Stimulated activated memory B cell treated with anti-CD40 and anti-IgM and Interleukin-4, amounts not matched to agents 10 μg/mL and 1 μg/mL and 100 μg/mL, for 72 hours (primary cell): Measurements from ENCODE around the gene TMC5.

Experiments
- ATAC-seq: fragments of 150-1000 bp; cut with Tn5 transposase; 2 replicates; pipeline ENCODE4 v1.10.0; 2021
- H3K27ac Mint-ChIP-seq: one replicate; pipeline ENCODE4 v1.8.0; 2022; ENCODE audit warnings: mild to moderate bottlenecking, mixed read lengths
- H3K27me3 Mint-ChIP-seq: one replicate; pipeline ENCODE4 v1.8.0; 2022; ENCODE audit warnings: mixed read lengths
- H3K36me3 Mint-ChIP-seq: one replicate; pipeline ENCODE4 v1.8.0; 2022; ENCODE audit warnings: mixed read lengths
- H3K4me1 Mint-ChIP-seq: one replicate; pipeline ENCODE4 v1.8.0; 2022; ENCODE audit warnings: mixed read lengths
- H3K4me3 Mint-ChIP-seq: one replicate; pipeline ENCODE4 v1.8.0; 2022; ENCODE audit warnings: mild to moderate bottlenecking, moderate library complexity, mixed read lengths
- H3K9me3 Mint-ChIP-seq: one replicate; pipeline ENCODE4 v1.8.0; 2022; ENCODE audit warnings: mixed read lengths

TMC5 gene

GRCh38 chr16:19502395-19503131 lies 84.9 kb downstream of the TMC5 start:
- no peaks in the 10 kb centered on the region for H3K9me3 Mint-ChIP-seq
- no peak overlapping the region for H3K4me3 Mint-ChIP-seq
- H3K36me3 Mint-ChIP-seq: peaks cover 53% of the 10 kb centered on the region
- no peaks in the 10 kb centered on the region for H3K27me3 Mint-ChIP-seq
- ATAC-seq: peak; percentile 64
- no peaks in the 10 kb centered on the region for H3K4me1 Mint-ChIP-seq
- no peak overlapping the region for H3K27ac Mint-ChIP-seq

- H3K27me3 Mint-ChIP-seq: no peaks in the 10 kb centered on the region
- H3K9me3 Mint-ChIP-seq: no peaks in the 10 kb centered on the region
- H3K27ac Mint-ChIP-seq: no peak overlapping the region
- H3K4me1 Mint-ChIP-seq: no peaks in the 10 kb centered on the region
- H3K36me3 Mint-ChIP-seq: peaks cover 51% of the 10 kb centered on the region
- ATAC-seq: no peak
- H3K4me3 Mint-ChIP-seq: no peak overlapping the region
Observed at GRCh38 chr16:19503461-19504075, 85.9 kb downstream of the TMC5 start.

- ATAC-seq: no peak
- Mint-ChIP-seq H3K4me3 (no peak overlapping the region), H3K27me3 (no peaks in the 10 kb centered on the region), H3K9me3 (no peaks in the 10 kb centered on the region), H3K4me1 (no peaks in the 10 kb centered on the region), H3K36me3 (peaks cover 45% of the 10 kb centered on the region), H3K27ac (no peak overlapping the region)
Observed at GRCh38 chr16:19505600-19506303, 88.1 kb downstream of the TMC5 start.

- Mint-ChIP-seq H3K4me3 (no peak overlapping the region), H3K36me3 (peaks cover 44% of the 10 kb centered on the region), H3K9me3 (no peaks in the 10 kb centered on the region), H3K27ac (no peak overlapping the region), H3K4me1 (no peaks in the 10 kb centered on the region), H3K27me3 (no peaks in the 10 kb centered on the region)
- ATAC-seq: no peak
Observed at GRCh38 chr16:19506965-19507364, 89.3 kb downstream of the TMC5 start.

GRCh38 chr16:19507867-19508266 lies 90.2 kb downstream of the TMC5 start:
- H3K36me3 Mint-ChIP-seq: peaks cover 51% of the 10 kb centered on the region
- peaks cover under 1% of the 10 kb centered on the region for H3K4me1 Mint-ChIP-seq
- H3K9me3 Mint-ChIP-seq: no peaks in the 10 kb centered on the region
- no peak for ATAC-seq
- no peak overlapping the region for H3K4me3 Mint-ChIP-seq
- no peaks in the 10 kb centered on the region for H3K27me3 Mint-ChIP-seq
- H3K27ac Mint-ChIP-seq: no peak overlapping the region

- H3K4me3 Mint-ChIP-seq: no peak overlapping the region
- no peak for ATAC-seq
- H3K27ac Mint-ChIP-seq: no peak overlapping the region
- no peaks in the 10 kb centered on the region for H3K9me3 Mint-ChIP-seq
- H3K36me3 Mint-ChIP-seq: peaks cover 49% of the 10 kb centered on the region
- H3K27me3 Mint-ChIP-seq: no peaks in the 10 kb centered on the region
- peaks cover 17% of the 10 kb centered on the region for H3K4me1 Mint-ChIP-seq
Observed at GRCh38 chr16:19512297-19512696, 94.6 kb downstream of the TMC5 start.

- Mint-ChIP-seq H3K4me1 (peaks cover 22% of the 10 kb centered on the region), H3K4me3 (no peak overlapping the region), H3K36me3 (peaks cover 49% of the 10 kb centered on the region), H3K9me3 (no peaks in the 10 kb centered on the region), H3K27ac (no peak overlapping the region), H3K27me3 (no peaks in the 10 kb centered on the region)
- ATAC-seq: no peak
Observed at GRCh38 chr16:19513377-19514053, 95.8 kb downstream of the TMC5 start.

- H3K4me3 Mint-ChIP-seq: no peak overlapping the region
- peaks cover 37% of the 10 kb centered on the region for H3K4me1 Mint-ChIP-seq
- no peak for ATAC-seq
- peaks cover 49% of the 10 kb centered on the region for H3K36me3 Mint-ChIP-seq
- no peak overlapping the region for H3K27ac Mint-ChIP-seq
- no peaks in the 10 kb centered on the region for H3K9me3 Mint-ChIP-seq
- no peaks in the 10 kb centered on the region for H3K27me3 Mint-ChIP-seq
Observed at GRCh38 chr16:19515757-19516156, 98.1 kb downstream of the TMC5 start.

GRCh38 chr16:19517424-19518089 lies 99.9 kb downstream of the TMC5 start:
- Mint-ChIP-seq H3K4me3 (no peak overlapping the region), H3K27ac (no peak overlapping the region), H3K4me1 (peaks cover 52% of the 10 kb centered on the region), H3K27me3 (no peaks in the 10 kb centered on the region), H3K9me3 (no peaks in the 10 kb centered on the region), H3K36me3 (peaks cover 37% of the 10 kb centered on the region)
- ATAC-seq: no peak

- no peaks in the 10 kb centered on the region for H3K27me3 Mint-ChIP-seq
- peaks cover 48% of the 10 kb centered on the region for H3K4me1 Mint-ChIP-seq
- no peak for ATAC-seq
- H3K4me3 Mint-ChIP-seq: no peak overlapping the region
- H3K9me3 Mint-ChIP-seq: no peaks in the 10 kb centered on the region
- H3K27ac Mint-ChIP-seq: no peak overlapping the region
- H3K36me3 Mint-ChIP-seq: peaks cover 29% of the 10 kb centered on the region
Observed at GRCh38 chr16:19518388-19518787, 100.7 kb downstream of the TMC5 start.

GRCh38 chr16:19520861-19521331 lies 103.2 kb downstream of the TMC5 start:
- Mint-ChIP-seq H3K36me3 (peaks cover 12% of the 10 kb centered on the region), H3K27ac (peak overlapping the region; percentile 87), H3K9me3 (no peaks in the 10 kb centered on the region), H3K4me3 (peak overlapping the region; percentile 97), H3K27me3 (no peaks in the 10 kb centered on the region), H3K4me1 (peaks cover 56% of the 10 kb centered on the region)
- ATAC-seq: no peak

GRCh38 chr16:19521471-19522396 lies 104.1 kb downstream of the TMC5 start, which contains the start of gene GDE1:
Gene GDE1, minus strand, starts transcription at chr16:19522098. Its CDS starts 134 bp downstream, at chr16:19521964.
- Mint-ChIP-seq H3K36me3 (peaks cover 7% of the 10 kb centered on the region), H3K27ac (peak within 1 kb of the TSS; percentile 87), H3K27me3 (no peaks in the 10 kb centered on the region), H3K4me3 (peak within 1 kb of the TSS; percentile 97), H3K4me1 (peaks cover 56% of the 10 kb centered on the region), H3K9me3 (no peaks in the 10 kb centered on the region)
- peak; percentile 92 for ATAC-seq

GRCh38 chr16:19522397-19522732 lies 104.7 kb downstream of the TMC5 start:
- no peaks in the 10 kb centered on the region for H3K27me3 Mint-ChIP-seq
- H3K9me3 Mint-ChIP-seq: no peaks in the 10 kb centered on the region
- H3K4me1 Mint-ChIP-seq: peaks cover 51% of the 10 kb centered on the region
- H3K27ac Mint-ChIP-seq: peak overlapping the region; percentile 87
- ATAC-seq: no peak
- H3K36me3 Mint-ChIP-seq: peaks cover under 1% of the 10 kb centered on the region
- peak overlapping the region; percentile 97 for H3K4me3 Mint-ChIP-seq

- H3K9me3 Mint-ChIP-seq: no peaks in the 10 kb centered on the region
- no peaks in the 10 kb centered on the region for H3K27me3 Mint-ChIP-seq
- H3K4me1 Mint-ChIP-seq: peaks cover 50% of the 10 kb centered on the region
- H3K27ac Mint-ChIP-seq: peak overlapping the region; percentile 87
- no peaks in the 10 kb centered on the region for H3K36me3 Mint-ChIP-seq
- H3K4me3 Mint-ChIP-seq: no peak overlapping the region
- no peak for ATAC-seq
Observed at GRCh38 chr16:19522760-19523159, 105.1 kb downstream of the TMC5 start.
